Thyroid gland (tissue), 4 donors: Measurements from ENCODE around the gene SMIM24. TPM values are rescaled to one million over a fixed set of nuclear protein-coding genes. Genes with fewer than 3 reads are reported as not detected.

ENCODE experiments used
- DNase-seq, 2 donors: peaks; one replicate each; pipeline ENCODE4 v3.0.0-alpha.2; 2019
- H3K27ac ChIP-seq, 3 donors: fragments of 200-600 bp; sonication (generic); 1 replicate in 2 of 3; 2 replicates in 1 of 3; pipeline ENCODE4 v1.5.1; 2016 to 2019; ENCODE audit warnings: mild to moderate bottlenecking in 1 of 3, moderate library complexity in 1 of 3
- H3K27me3 ChIP-seq: fragments of 200-600 bp; sonication (generic); one replicate; pipeline ENCODE4 v1.5.1; 2019
- H3K36me3 ChIP-seq, 2 donors: fragments of 200-600 bp; sonication (generic); one replicate each; pipeline ENCODE4 v1.5.1; 2016 to 2019
- H3K4me1 ChIP-seq, 2 donors: fragments of 200-600 bp; sonication (generic); one replicate each; pipeline ENCODE4 v1.5.1; 2017 to 2019
- H3K4me3 ChIP-seq, 3 donors: fragments of 200-600 bp; sonication (generic); replicated peaks in 1 of 3; 1 replicate in 2 of 3; 2 replicates in 1 of 3; pipeline ENCODE4 v1.5.1; 2016; ENCODE audit warnings: mild to moderate bottlenecking in 1 of 3
- H3K9me3 ChIP-seq: fragments of 200-600 bp; sonication (generic); one replicate; pipeline ENCODE4 v1.5.1; 2017
- CTCF ChIP-seq, 6 experiments: fragments of 200-600 bp in 3 of 6; fragments of 450-650 bp in 3 of 6; sonication (generic) in 3 of 6; IDR thresholded peaks; one replicate each; pipeline ENCODE4 v1.5.1; 2016 to 2019; ENCODE audit warnings: antibody characterized with exemption in 6 of 6, mild to moderate bottlenecking in 2 of 6, inconsistent platforms in 1 of 6, moderate library complexity in 1 of 6
- POLR2A ChIP-seq, 2 donors: fragments of 450-650 bp; IDR thresholded peaks; one replicate each; pipeline ENCODE4 v1.6.1; 2017; ENCODE audit warnings: antibody characterized with exemption in 2 of 2, mild to moderate bottlenecking in 2 of 2, moderate library complexity in 1 of 2
- WGBS, 2 donors: methylation state at CpG; one replicate each; pipeline ENCODE4 v1.1.5; 2017; 5-methylcytosine and 5-hydroxymethylcytosine counted together
- intact Hi-C: fragments of 100-400 bp; cut with DNase I; formaldehyde crosslinking; loops from one replicate; pipeline ENCODE4 v1.15.1; 2023
- total RNA-seq, 4 donors: library from RNA; depleted of rRNA; stranded (reverse); fragments of >200 nt; gene quantifications; one replicate each; pipeline ENCODE4 v1.2.3, GENCODE V29; 2016

The SMIM24 gene
- total RNA-seq, 4 donors from 2014 or later = not detected

GRCh38 chr19:3496392-3497273 is 16.3 kb upstream of the SMIM24 start:
- 95 to 99% methylated on average over 25 to 31 of the region's 32 CpGs for WGBS, 2 donors
- no peaks in the 10 kb centered on the region for H3K27me3 ChIP-seq
- H3K9me3 ChIP-seq = no peaks in the 10 kb centered on the region
- peaks cover 8% of the 10 kb centered on the region in 2 donors for H3K4me1 ChIP-seq
- TF ChIP-seq CTCF (IDR thresholded peaks at IDR 0.05) (no peak), POLR2A (IDR thresholded peaks at IDR 0.05) (no peak)
- H3K4me3 ChIP-seq = no peak overlapping the region
- no peak for DNase-seq
- peaks cover 19 to 33% of the 10 kb centered on the region in 2 donors for H3K36me3 ChIP-seq
- no peak overlapping the region for H3K27ac ChIP-seq
- intact Hi-C loops = no loop called here

GRCh38 chr19:3494559-3494958 is 14.2 kb upstream of the SMIM24 start:
- no peaks in the 10 kb centered on the region for H3K27me3 ChIP-seq
- H3K4me1 ChIP-seq = peaks cover 4 to 5% of the 10 kb centered on the region in 2 donors
- H3K27ac ChIP-seq = no peak overlapping the region
- no peaks in the 10 kb centered on the region for H3K9me3 ChIP-seq
- peaks cover 25 to 35% of the 10 kb centered on the region in 2 donors for H3K36me3 ChIP-seq
- intact Hi-C loops = no loop called here
- no peak for DNase-seq
- 95 to 96% methylated on average over 17 of the region's 18 CpGs for WGBS, 2 donors
- TF ChIP-seq CTCF (IDR thresholded peaks at IDR 0.05) = no peak
- TF ChIP-seq POLR2A (IDR thresholded peaks at IDR 0.05) = no peak
- no peak overlapping the region for H3K4me3 ChIP-seq

DNA sequence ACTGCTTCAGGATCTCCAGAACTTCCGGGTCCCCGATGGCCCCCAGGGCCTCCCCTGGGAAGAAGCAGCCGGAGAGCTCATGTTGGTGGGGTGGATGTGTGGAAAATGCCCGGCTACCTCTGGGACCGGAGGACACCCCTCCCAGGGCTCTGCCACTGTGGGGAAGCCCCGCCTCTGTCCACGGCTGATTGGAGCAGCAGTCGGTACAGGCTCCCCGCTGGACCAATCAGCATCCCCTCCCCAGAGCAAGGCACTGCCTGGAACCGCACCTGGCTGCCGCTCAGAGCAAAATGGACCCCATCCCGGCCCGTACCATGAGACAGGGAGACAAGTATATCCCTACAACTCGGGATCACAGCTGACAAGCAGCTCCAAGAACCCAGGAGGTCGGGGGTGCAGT is 13.7 kb upstream of the SMIM24 start:
- no peak for DNase-seq
- no peaks in the 10 kb centered on the region for H3K4me1 ChIP-seq
- H3K9me3 ChIP-seq = no peaks in the 10 kb centered on the region
- 79 to 81% methylated on average over 7 to 9 of the region's 15 CpGs for WGBS, 2 donors
- no peak overlapping the region for H3K27ac ChIP-seq
- H3K27me3 ChIP-seq = no peaks in the 10 kb centered on the region
- peaks cover 25 to 35% of the 10 kb centered on the region in 2 donors for H3K36me3 ChIP-seq
- intact Hi-C loops = no loop called here
- TF ChIP-seq CTCF (IDR thresholded peaks at IDR 0.05) (no peak), POLR2A (IDR thresholded peaks at IDR 0.05) (no peak)
- no peak overlapping the region for H3K4me3 ChIP-seq

DNA sequence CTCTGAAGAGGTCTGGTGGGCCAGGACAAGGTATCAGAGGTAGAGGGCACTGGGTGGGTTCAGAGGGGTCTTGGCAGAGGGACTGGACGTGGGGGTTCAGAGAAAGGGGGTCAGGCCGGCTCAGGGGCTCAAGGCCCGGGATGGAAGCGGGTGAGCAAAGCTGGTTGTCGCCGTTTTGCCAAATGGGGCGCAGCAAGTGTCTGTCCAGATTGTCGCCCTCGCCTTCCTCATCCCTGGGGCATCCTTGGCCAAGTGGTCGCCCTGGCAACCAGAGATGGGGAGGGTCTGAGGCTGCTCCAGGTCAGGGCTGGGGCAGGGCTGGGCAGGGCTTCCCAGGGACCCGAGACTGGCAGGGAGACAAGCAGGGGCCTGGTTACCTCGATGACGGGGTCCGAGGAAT is 13.3 kb upstream of the SMIM24 start:
- 95% methylated on average over 14 of the region's 14 CpGs for WGBS, 2 donors

More for the DNA sequence above, 13.3 kb upstream of the SMIM24 start:
- intact Hi-C loops = no loop called here
- DNase-seq = no peak
- Histone ChIP-seq H3K36me3 (peaks cover 25 to 35% of the 10 kb centered on the region in 2 donors), H3K4me1 (no peaks in the 10 kb centered on the region), H3K27me3 (no peaks in the 10 kb centered on the region), H3K27ac (no peak overlapping the region), H3K4me3 (no peak overlapping the region), H3K9me3 (no peaks in the 10 kb centered on the region)
- no peak for TF ChIP-seq CTCF (IDR thresholded peaks at IDR 0.05)
- TF ChIP-seq POLR2A (IDR thresholded peaks at IDR 0.05) = no peak
